GM12891 (cell line): Measurements from ENCODE around the gene WDFY2.

Experiments
- PAX5 ChIP-seq: IDR thresholded peaks from 2 replicates; pipeline ENCODE4 v1.6.1; 2011; ENCODE audit warnings: low read length, moderate library complexity, mild to moderate bottlenecking; ENCODE audit not compliant: insufficient read depth, severe bottlenecking
- POLR2A ChIP-seq: IDR thresholded peaks from 2 replicates; pipeline ENCODE4 v1.6.1; 2011; ENCODE audit warnings: low read depth, low read length, control low read depth
- POLR2AphosphoS5 ChIP-seq: IDR thresholded peaks from 2 replicates; pipeline ENCODE4 v1.6.1; 2011; ENCODE audit warnings: low read depth, low read length, control low read depth
- POU2F2 ChIP-seq: IDR thresholded peaks from 2 replicates; pipeline ENCODE4 v1.6.1; 2011; ENCODE audit warnings: low read depth, mild to moderate bottlenecking, control low read depth, low read length, moderate library complexity
- SPI1 ChIP-seq: IDR thresholded peaks from 2 replicates; pipeline ENCODE4 v1.6.1; 2011; ENCODE audit warnings: low read depth, low read length, control low read depth
- TAF1 ChIP-seq: IDR thresholded peaks from 2 replicates; pipeline ENCODE4 v1.6.1; 2011; ENCODE audit warnings: low read depth, low read length, control low read depth

DNA sequence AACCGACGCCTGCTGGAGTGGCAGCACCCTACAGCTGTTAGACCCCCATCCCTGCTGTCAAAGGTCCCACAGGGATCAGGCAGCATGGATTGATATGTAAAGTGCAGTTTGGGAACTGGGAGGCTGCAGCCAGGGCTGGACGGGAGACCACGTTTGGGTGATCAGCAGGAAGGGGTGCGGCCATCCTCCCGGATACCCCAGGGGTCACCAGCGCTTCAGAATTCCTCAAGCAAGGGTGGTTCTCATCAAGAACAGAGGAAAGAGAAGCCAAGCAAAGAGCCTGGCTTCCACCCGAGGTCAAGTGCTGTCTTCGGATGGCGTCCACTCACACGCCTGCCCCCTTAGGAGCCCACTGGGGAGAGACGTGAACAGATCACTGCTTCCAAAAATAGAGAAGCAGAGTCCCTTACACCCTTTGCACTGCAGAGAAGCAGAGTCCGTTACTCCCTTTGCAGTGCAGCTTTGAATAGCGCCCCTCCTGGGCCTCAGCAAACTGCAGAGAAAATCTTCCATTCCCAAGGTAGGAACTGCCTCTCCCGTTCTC lies 184.2 kb downstream of the WDFY2 start:
- TF ChIP-seq POLR2A, result no peak
- TF ChIP-seq SPI1, result no peak
- TF ChIP-seq POLR2AphosphoS5, result no peak
- no peak for TF ChIP-seq POU2F2
- TF ChIP-seq TAF1, result no peak
- no peak for TF ChIP-seq PAX5
